ENCODE data around the gene PRR33.

DNA sequence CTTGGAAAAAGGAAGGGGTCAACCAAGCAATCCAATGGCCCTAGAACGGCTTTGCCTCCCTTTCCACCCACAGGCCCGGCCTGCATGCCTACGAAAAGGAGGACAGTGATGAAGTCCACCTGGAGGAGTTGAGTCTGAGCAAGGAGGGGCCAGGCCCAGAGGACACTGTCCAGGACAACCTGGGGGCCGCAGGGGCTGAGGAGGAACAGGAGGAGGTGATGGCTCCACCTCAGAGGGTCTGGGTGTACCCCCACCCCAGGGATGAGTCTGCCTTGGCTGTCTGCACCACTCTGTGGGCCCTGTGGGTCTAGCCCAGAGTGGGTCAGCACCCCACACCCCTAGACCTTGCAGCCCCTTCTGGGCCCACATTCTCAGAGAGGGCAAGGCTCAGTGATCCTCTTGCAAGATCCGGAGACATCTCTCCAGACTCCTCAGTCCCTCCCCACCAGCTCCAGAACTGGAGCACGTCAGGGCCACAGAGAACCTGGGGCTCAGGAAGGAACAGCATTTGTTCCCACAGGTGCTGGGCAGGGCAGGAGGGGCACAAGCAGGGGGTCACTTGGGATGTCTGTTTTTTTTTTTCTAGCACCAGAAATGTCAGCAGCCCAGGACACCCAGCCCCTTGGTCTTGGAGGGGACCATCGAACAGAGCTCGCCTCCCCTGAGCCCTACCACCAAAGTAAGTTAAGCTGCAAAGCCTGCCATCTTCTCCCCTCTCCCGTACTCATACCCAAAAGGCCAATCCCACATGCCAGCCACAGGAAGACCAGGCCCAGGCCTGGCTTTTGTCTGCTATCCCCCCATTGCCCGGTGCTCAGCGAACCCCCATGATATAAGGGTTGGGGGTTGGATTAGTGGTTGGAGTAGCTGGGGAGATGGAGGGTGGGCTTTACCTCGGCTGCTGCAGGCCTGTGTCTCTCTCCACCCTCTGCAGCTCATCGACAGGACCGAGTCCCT is 8.1 kb downstream of the PRR33 start:
- TF ChIP-seq, protein P1, sequence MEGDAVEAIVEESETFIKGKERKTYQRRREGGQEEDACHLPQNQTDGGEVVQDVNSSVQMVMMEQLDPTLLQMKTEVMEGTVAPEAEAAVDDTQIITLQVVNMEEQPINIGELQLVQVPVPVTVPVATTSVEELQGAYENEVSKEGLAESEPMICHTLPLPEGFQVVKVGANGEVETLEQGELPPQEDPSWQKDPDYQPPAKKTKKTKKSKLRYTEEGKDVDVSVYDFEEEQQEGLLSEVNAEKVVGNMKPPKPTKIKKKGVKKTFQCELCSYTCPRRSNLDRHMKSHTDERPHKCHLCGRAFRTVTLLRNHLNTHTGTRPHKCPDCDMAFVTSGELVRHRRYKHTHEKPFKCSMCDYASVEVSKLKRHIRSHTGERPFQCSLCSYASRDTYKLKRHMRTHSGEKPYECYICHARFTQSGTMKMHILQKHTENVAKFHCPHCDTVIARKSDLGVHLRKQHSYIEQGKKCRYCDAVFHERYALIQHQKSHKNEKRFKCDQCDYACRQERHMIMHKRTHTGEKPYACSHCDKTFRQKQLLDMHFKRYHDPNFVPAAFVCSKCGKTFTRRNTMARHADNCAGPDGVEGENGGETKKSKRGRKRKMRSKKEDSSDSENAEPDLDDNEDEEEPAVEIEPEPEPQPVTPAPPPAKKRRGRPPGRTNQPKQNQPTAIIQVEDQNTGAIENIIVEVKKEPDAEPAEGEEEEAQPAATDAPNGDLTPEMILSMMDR (IDR thresholded peaks at IDR 0.05 in 2 of 3, conservative IDR thresholded peaks at IDR 0.05 in 1 of 3; ENCODE audit: control insufficient read depth in 2 of 3, extremely low read depth in 1 of 3, insufficient read depth in 1 of 3, low read depth in 3 of 3, low read length in 3 of 3) = no peak
- TF ChIP-seq SREBF1 (IDR thresholded peaks at IDR 0.05; ENCODE audit: low read length) = no peak
- TF ChIP-seq GABPA (IDR thresholded peaks at IDR 0.05; ENCODE audit: low read depth) = no peak
- TF ChIP-seq POLR2AphosphoS5 (IDR thresholded peaks at IDR 0.05; ENCODE audit: low read length) = no peak
- TF ChIP-seq, protein P2, sequence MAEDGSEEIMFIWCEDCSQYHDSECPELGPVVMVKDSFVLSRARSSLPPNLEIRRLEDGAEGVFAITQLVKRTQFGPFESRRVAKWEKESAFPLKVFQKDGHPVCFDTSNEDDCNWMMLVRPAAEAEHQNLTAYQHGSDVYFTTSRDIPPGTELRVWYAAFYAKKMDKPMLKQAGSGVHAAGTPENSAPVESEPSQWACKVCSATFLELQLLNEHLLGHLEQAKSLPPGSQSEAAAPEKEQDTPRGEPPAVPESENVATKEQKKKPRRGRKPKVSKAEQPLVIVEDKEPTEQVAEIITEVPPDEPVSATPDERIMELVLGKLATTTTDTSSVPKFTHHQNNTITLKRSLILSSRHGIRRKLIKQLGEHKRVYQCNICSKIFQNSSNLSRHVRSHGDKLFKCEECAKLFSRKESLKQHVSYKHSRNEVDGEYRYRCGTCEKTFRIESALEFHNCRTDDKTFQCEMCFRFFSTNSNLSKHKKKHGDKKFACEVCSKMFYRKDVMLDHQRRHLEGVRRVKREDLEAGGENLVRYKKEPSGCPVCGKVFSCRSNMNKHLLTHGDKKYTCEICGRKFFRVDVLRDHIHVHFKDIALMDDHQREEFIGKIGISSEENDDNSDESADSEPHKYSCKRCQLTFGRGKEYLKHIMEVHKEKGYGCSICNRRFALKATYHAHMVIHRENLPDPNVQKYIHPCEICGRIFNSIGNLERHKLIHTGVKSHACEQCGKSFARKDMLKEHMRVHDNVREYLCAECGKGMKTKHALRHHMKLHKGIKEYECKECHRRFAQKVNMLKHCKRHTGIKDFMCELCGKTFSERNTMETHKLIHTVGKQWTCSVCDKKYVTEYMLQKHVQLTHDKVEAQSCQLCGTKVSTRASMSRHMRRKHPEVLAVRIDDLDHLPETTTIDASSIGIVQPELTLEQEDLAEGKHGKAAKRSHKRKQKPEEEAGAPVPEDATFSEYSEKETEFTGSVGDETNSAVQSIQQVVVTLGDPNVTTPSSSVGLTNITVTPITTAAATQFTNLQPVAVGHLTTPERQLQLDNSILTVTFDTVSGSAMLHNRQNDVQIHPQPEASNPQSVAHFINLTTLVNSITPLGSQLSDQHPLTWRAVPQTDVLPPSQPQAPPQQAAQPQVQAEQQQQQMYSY (CRISPR knock-in tag; IDR thresholded peaks at IDR 0.05) = no peak
- TF ChIP-seq CBFB (IDR thresholded peaks at IDR 0.05; ENCODE audit: low read depth) = no peak
- TF ChIP-seq ATF7 (IDR thresholded peaks at IDR 0.05; ENCODE audit: low read depth) = no peak
- TF ChIP-seq TAF1 (IDR thresholded peaks at IDR 0.05; ENCODE audit: borderline replicate concordance, low read depth, low read length) = no peak
- TF ChIP-seq NR2C2 (IDR thresholded peaks at IDR 0.05; ENCODE audit: borderline replicate concordance, control insufficient read depth, insufficient read length, low read depth) = no peak
